Choroid plexus epithelial cell (primary cell): Measurements from ENCODE around the gene ZSWIM4.

Experiments
- DNase-seq: peaks from one replicate; pipeline ENCODE4 v3.0.0-alpha.2; 2010; ENCODE audit warnings: low read depth
- H3K4me3 ChIP-seq: 2 replicates; pipeline ENCODE4 v1.5.1; 2011; ENCODE audit warnings: low read depth, mild to moderate bottlenecking, control low read depth, low read length, moderate library complexity
- TF ChIP-seq, protein P1 (sequence below): conservative IDR thresholded peaks from 2 replicates; pipeline ENCODE4 v1.5.1; 2011; ENCODE audit warnings: low read depth, mild to moderate bottlenecking, control low read depth, inconsistent platforms, low read length, moderate library complexity

ZSWIM4 gene

DNA sequence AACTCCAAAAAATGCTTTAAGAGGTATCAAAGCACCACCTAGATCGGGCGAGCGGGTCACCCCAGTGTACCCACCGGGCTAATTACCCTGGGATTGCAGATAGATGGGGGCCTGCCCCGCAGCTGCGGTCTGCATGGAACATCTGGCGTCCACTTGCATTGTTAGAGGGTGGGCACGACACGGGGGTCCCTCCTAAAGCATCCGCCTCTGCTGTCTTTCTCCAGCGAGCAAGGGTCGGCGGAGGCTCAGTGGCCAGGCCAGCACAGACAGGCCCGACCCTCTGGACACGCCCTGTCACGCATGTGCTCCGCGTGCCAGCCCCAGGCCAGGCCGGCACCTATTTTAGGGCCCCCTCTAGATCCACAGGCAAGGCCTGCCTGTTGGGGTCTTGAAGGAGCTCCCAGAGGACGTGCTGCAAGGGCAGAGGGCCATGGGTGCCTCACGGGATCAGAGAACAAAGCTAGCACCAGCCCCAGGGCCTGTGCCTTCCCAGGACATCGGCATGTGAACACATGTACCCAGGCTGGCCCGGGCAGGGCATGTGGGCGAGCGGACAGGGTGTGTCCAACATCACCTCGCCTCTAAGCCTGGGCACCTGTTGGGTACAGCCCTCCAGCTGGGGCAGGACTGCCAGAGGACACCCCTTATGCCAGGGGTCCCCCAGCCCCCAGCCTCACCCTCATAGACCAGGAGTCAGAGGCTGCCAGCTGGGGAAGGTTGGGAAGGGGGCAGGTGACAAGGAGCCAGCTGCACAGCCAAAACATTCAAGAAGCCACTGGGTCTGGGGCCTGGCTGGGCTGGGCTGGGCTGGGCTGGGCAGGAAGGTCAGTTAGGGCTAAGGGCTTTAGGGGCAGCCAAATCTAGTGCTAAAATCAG is 46.1 kb downstream of the ZSWIM4 start:
- no peak for DNase-seq
- H3K4me3 ChIP-seq = peak overlapping the region; percentile 88
- TF ChIP-seq, protein P1, sequence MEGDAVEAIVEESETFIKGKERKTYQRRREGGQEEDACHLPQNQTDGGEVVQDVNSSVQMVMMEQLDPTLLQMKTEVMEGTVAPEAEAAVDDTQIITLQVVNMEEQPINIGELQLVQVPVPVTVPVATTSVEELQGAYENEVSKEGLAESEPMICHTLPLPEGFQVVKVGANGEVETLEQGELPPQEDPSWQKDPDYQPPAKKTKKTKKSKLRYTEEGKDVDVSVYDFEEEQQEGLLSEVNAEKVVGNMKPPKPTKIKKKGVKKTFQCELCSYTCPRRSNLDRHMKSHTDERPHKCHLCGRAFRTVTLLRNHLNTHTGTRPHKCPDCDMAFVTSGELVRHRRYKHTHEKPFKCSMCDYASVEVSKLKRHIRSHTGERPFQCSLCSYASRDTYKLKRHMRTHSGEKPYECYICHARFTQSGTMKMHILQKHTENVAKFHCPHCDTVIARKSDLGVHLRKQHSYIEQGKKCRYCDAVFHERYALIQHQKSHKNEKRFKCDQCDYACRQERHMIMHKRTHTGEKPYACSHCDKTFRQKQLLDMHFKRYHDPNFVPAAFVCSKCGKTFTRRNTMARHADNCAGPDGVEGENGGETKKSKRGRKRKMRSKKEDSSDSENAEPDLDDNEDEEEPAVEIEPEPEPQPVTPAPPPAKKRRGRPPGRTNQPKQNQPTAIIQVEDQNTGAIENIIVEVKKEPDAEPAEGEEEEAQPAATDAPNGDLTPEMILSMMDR = no peak

DNA sequence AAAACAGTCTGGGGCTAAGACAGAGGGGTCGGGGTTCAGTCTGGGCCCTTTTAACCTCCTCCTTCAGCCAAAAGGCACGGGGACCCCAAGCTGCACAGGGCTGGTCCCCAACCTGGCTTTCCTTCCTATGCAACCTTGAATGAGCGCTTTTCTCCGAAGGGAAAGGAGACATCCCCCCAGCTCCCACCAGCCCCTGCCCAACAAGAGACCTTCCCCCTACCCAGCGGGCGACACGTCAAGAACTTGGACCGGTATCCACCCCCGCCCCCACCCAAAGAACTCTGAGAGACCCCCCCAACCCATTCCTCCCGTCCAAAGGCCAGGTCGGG is 46.7 kb downstream of the ZSWIM4 start:
- TF ChIP-seq, protein P1 = no peak
- DNase-seq = no peak
- H3K4me3 ChIP-seq = peak overlapping the region; percentile 88

DNA sequence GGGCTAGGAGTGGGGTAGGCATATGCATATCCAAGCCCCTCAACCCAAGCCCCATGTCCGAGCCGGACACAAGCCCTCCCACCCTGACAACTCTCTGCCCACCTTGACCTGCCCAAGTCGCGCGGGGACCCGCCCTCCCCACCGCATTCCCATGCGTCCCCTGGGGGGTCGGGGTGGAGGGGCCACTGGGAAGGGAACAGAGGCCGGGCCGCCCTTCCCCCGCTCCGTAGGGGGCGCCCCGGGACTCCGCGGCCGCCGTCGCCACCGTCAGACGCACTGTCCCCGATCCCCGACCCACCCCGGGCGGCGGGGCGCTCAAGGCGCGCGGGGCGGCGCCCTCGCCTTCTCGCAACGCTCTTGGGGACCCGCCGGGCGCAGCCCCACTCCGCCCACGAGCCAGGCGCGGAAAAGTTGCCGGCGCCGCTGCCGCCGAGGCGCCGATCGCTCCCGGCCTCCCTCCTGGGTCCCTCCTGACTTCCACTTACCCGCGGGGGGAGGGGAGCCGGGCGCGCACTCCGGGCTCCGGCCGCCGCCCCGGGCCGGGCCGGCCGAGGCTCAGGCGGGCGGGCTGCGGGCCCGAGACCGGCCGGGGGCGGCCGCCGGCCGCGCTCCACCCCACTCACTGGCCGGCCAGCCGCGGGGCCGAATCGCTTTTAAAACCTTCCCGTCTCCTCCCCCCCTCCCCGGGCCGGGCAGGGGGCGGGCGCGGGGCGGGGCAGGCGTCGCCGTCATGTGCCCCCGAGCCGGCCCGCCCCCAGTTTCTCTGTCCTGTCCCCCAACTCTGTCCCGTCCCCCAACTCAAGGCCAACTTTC is 47.3 kb downstream of the ZSWIM4 start:
- TF ChIP-seq, protein P1 = no peak
- DNase-seq = peak; percentile 78
- H3K4me3 ChIP-seq = peak overlapping the region; percentile 88

DNA sequence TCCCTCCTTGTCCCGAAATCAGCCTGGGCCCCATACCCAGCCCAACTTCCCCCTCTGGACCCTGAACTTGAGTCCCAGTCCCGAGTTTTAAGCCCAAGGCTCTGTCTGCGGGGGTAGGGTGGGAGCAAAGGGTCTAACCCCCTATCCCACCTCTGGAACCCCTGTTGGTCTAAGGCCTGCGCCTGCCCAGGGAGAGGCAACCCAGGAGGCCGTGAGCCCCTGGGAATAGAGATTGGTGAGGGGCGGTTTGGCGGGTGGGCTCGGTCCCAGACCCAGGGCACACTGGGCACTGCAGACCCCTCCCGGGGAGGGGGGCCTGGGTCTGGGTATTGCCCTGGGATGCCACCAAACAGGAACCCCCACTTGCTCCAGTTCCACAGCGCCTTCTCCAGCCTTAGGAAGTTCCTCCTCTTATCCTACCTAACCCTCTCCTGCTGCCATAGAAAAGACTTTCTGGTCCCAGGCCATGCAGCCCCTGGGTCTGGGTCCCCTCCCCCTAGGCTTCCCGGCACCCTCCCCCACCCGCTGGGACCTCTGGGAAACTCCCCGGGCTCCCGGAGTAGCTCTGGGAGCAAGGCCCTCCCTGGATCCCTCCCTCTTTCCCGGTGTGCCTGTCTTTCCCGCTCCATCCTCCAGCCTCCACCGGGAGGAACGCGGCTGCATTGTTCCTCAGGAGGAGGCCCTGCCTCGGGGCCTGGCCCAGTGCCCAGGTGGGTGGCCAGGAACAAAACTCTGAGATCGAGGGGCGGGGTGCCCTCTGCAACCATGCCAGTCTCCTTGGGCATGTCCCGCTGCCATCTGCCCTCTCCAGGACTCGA is 48.1 kb downstream of the ZSWIM4 start:
- DNase-seq = no peak
- H3K4me3 ChIP-seq = peak overlapping the region; percentile 88
- TF ChIP-seq, protein P1 = no peak

DNA sequence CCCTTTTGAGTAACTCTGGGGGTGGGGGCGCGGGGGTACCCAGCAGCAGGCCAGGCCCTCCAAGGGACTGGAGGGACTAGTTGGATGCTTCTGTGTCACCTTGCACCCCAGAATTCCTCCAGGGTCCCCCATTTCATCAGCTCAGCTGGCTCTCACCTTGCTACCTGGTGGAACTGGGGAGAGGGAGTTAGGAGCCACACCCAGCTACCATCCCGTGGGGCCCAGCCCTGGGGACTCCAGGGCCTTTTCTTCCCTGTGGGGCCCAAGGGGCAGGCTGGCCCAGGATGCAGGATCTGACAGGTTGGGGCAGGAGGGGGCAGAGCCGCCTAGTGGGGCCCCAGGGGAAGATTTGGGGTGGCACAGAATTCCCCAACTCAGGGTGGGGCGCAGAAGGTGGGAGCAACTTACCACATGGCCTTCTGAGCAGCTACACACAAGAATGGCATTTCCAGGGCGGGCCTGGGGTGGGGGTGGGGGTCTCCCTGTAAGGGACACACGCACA is 48.9 kb downstream of the ZSWIM4 start:
- TF ChIP-seq, protein P1 = no peak
- no peak for DNase-seq
- no peak overlapping the region for H3K4me3 ChIP-seq

DNA sequence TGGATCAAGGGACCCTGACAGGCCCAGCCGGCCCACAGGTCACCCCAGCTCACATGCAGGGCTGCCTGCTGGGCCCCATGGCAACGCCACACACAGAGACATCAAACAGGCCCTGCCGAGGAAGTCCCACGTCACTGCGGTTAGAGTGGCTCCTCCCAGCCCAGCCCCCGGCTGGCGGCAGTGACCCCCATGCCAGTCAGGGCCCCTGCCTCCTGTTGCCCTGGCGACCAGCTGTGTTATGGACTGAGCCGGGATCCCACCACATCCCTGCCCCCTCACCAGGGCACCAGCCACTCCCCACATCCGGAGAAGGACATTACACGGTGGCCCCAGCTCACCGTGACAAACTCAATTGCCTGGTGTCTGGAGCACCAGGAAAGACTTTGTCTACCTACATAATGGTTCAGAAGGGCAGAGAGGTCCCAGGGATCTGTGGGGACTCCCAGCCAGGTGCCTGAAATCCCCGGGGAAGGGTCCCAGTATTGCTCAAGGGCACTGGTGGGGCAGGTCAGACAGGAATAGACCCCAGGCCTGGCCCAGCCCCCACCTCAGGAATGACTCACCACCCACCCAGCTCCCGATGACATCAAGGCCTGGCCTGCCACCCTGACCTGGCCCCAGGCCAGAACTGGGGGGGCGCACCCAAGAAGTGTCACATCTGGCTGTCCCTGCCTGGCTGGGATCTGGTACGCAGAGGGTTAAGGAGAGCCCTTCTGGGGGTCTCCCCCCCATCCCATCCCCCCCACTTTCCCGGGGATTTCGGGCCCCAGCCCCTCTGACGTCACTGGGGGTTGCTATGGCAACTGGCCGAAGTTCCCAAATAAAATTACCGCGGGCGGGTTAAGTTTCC is 51.5 kb downstream of the ZSWIM4 start:
- DNase-seq = peak; percentile 94
- H3K4me3 ChIP-seq = peak overlapping the region; percentile 60
- TF ChIP-seq, protein P1 = no peak
